Measurements from ENCODE around the gene GGA3.

- no peak for TF ChIP-seq CTCF (IDR thresholded peaks at IDR 0.05; ENCODE audit: low read depth, low read length, poor library complexity, severe bottlenecking)
- TF ChIP-seq EZH2phosphoT487 (IDR thresholded peaks at IDR 0.05; ENCODE audit: borderline replicate concordance, low read length) = no peak
These were observed 23.7 kb upstream of the GGA3 start for GRCh38 chr17:75285123-75285522.
